ENCODE results near the gene DOK4. TPM values are rescaled to one million over a fixed set of nuclear protein-coding genes. Genes with fewer than 3 reads are reported as not detected.
A peak's percentile ranks its signal among the peaks of the same experiment; 100 is the strongest.

The DOK4 gene
- total RNA-seq, 1 experiment from 2014 or later, result 6.8 TPM

GRCh38 chr16:57522960-57523359 lies 36.7 kb upstream of the DOK4 start:
- TF ChIP-seq, protein P1, sequence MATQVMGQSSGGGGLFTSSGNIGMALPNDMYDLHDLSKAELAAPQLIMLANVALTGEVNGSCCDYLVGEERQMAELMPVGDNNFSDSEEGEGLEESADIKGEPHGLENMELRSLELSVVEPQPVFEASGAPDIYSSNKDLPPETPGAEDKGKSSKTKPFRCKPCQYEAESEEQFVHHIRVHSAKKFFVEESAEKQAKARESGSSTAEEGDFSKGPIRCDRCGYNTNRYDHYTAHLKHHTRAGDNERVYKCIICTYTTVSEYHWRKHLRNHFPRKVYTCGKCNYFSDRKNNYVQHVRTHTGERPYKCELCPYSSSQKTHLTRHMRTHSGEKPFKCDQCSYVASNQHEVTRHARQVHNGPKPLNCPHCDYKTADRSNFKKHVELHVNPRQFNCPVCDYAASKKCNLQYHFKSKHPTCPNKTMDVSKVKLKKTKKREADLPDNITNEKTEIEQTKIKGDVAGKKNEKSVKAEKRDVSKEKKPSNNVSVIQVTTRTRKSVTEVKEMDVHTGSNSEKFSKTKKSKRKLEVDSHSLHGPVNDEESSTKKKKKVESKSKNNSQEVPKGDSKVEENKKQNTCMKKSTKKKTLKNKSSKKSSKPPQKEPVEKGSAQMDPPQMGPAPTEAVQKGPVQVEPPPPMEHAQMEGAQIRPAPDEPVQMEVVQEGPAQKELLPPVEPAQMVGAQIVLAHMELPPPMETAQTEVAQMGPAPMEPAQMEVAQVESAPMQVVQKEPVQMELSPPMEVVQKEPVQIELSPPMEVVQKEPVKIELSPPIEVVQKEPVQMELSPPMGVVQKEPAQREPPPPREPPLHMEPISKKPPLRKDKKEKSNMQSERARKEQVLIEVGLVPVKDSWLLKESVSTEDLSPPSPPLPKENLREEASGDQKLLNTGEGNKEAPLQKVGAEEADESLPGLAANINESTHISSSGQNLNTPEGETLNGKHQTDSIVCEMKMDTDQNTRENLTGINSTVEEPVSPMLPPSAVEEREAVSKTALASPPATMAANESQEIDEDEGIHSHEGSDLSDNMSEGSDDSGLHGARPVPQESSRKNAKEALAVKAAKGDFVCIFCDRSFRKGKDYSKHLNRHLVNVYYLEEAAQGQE (IDR thresholded peaks at IDR 0.05; ENCODE audit: insufficient read depth in 1 of 2, low read depth in 2 of 2, low read length in 1 of 2), result no peak
- TF ChIP-seq TCF7L2 (IDR thresholded peaks at IDR 0.05; ENCODE audit: low read depth, low read length) (no peak), CTCF (IDR thresholded peaks at IDR 0.05) (no peak), SIN3A (IDR thresholded peaks at IDR 0.05; ENCODE audit: borderline replicate concordance, insufficient read depth, low read depth, low read length) (no peak), POLR2AphosphoS5 (IDR thresholded peaks at IDR 0.05; ENCODE audit: low read depth, low read length) (no peak)
- no TSS peak for BruUV-seq (replicated peaks)
- ChIA-PET CTCF (no interaction called here), POLR2A (interaction anchor here (0.7 kb wide), 1 partner anchor 21 kb away, joined by 3 read pairs; no protein-coding TSS in a partner anchor)
- intact Hi-C loops (cut with micrococcal nuclease; ENCODE audit: unreplicated experiment) (no loop called here), in situ Hi-C loops (cut with HindIII; ENCODE audit: low pct_unique_long_range_greater_than_20kb, low sequenced_read_pairs) (no loop called here)
- Histone ChIP-seq H3K27me3 (ENCODE audit: control insufficient read depth, insufficient read depth, low read length) (no peaks in the 10 kb centered on the region), H3K27ac (ENCODE audit: low read length) (no peak overlapping the region), H3K4me3 (ENCODE audit: low read depth in 2 of 2, low read length in 2 of 2) (no peak overlapping the region), H3K4me1 (ENCODE audit: control insufficient read depth, insufficient read depth, low read length) (no peaks in the 10 kb centered on the region), H3K9me3 (ENCODE audit: control insufficient read depth, insufficient read depth, low read depth, low read length) (no peaks in the 10 kb centered on the region), H3K36me3 (ENCODE audit: control insufficient read depth, insufficient read depth, low read length) (no peaks in the 10 kb centered on the region)
- ATAC-seq (no peak), DNase-seq (ENCODE audit: low read depth, low spot score) (no peak)

DNA sequence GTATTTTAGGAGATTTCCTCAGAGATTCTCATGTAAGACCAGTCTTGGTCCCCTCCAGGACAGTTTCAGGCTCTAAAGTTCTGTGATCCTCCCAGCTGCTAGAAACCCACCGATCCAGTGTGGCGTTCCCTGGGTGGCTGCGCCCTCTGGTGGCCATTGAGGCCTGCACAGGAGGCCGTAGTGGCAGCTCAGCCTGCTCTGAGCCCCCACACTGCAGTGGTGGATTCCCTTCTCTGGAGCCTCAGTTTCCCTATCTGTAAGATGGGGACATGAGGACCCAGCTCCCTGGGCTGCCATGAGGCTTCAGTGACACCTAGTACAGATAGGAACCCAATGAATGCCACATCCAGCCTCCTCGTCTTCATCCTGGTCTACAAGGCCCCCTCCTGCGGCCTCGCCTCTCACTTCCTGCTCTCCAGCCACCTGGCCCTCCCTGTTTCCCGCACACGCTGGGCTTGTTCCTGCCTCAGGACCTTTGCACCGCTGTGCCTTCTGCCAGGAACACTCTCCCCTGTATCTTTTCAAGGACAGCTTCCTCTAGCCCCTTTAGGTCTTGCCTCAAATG lies 33.6 kb upstream of the DOK4 start:
- in situ Hi-C loops (cut with HindIII; ENCODE audit: low pct_unique_long_range_greater_than_20kb, low sequenced_read_pairs), result no loop called here
- no peak overlapping the region for H3K4me3 ChIP-seq (ENCODE audit: low read depth in 2 of 2, low read length in 2 of 2)
- no peaks in the 10 kb centered on the region for H3K36me3 ChIP-seq (ENCODE audit: control insufficient read depth, insufficient read depth, low read length)
- no peak for TF ChIP-seq TCF7L2 (IDR thresholded peaks at IDR 0.05; ENCODE audit: low read depth, low read length)
- peak; percentile 93 for TF ChIP-seq CTCF (IDR thresholded peaks at IDR 0.05)
- H3K4me1 ChIP-seq (ENCODE audit: control insufficient read depth, insufficient read depth, low read length), result no peaks in the 10 kb centered on the region
- ChIA-PET CTCF (interaction anchor here (0.7 kb wide), 1 partner anchor 73 kb away, joined by 3 read pairs; the partner anchor contains the start of genes CIAPIN1 and COQ9), POLR2A (no interaction called here)
- H3K9me3 ChIP-seq (ENCODE audit: control insufficient read depth, insufficient read depth, low read depth, low read length), result no peaks in the 10 kb centered on the region
- DNase-seq (ENCODE audit: low read depth, low spot score) (peak; percentile 36), ATAC-seq (peak; percentile 93)
- no TSS peak for BruUV-seq (replicated peaks)
- no peak overlapping the region for H3K27ac ChIP-seq (ENCODE audit: low read length)
- no peaks in the 10 kb centered on the region for H3K27me3 ChIP-seq (ENCODE audit: control insufficient read depth, insufficient read depth, low read length)
- intact Hi-C loops (cut with micrococcal nuclease; ENCODE audit: unreplicated experiment), result loop anchor here (5.0 to 10.0 kb wide), 3 partner anchors 55 to 218 kb away; partner anchors contain the start of gene POLR2C

All from Panc1 (cell line).